ENCODE measurements around the gene CUL4B. TPM values are rescaled to one million over a fixed set of nuclear protein-coding genes. Genes with fewer than 3 reads are reported as not detected.

The CUL4B gene
- total RNA-seq, 1 donor from 2014 or later, result 78.6 TPM

- Mint-ChIP-seq H3K4me3 (ENCODE audit: unreplicated experiment) (no peak overlapping the region), H3K36me3 (ENCODE audit: unreplicated experiment) (peaks cover 19% of the 10 kb centered on the region)
- no peak for TF ChIP-seq CTCF (IDR thresholded peaks at IDR 0.05)
Observed at GRCh38 chrX:120522820-120523219, 37.9 kb downstream of the CUL4B start.

GRCh38 chrX:120517936-120518335, 42.8 kb downstream of the CUL4B start:
- peaks cover 10% of the 10 kb centered on the region for H3K36me3 Mint-ChIP-seq (ENCODE audit: unreplicated experiment)
- no peak for DNase-seq (ENCODE audit: extremely low spot score, unreplicated experiment)
- no peak for TF ChIP-seq CTCF (IDR thresholded peaks at IDR 0.05)
- peaks cover 13% of the 10 kb centered on the region for H3K4me1 Mint-ChIP-seq (ENCODE audit: unreplicated experiment)
- H3K27me3 Mint-ChIP-seq (ENCODE audit: unreplicated experiment), result no peaks in the 10 kb centered on the region
- H3K27ac Mint-ChIP-seq (ENCODE audit: unreplicated experiment), result peak overlapping the region; percentile 77
- H3K4me3 Mint-ChIP-seq (ENCODE audit: unreplicated experiment), result no peak overlapping the region
- H3K9me3 Mint-ChIP-seq (ENCODE audit: unreplicated experiment), result no peaks in the 10 kb centered on the region

More at GRCh38 chrX:120522820-120523219, 37.9 kb downstream of the CUL4B start:
- Mint-ChIP-seq H3K4me1 (ENCODE audit: unreplicated experiment) (peaks cover 10% of the 10 kb centered on the region), H3K27ac (ENCODE audit: unreplicated experiment) (no peak overlapping the region), H3K27me3 (ENCODE audit: unreplicated experiment) (no peaks in the 10 kb centered on the region), H3K9me3 (ENCODE audit: unreplicated experiment) (no peaks in the 10 kb centered on the region)
- no peak for DNase-seq (ENCODE audit: extremely low spot score, unreplicated experiment)

- peak; percentile 43 for TF ChIP-seq CTCF (IDR thresholded peaks at IDR 0.05)
- Mint-ChIP-seq H3K36me3 (ENCODE audit: unreplicated experiment) (peaks cover 10% of the 10 kb centered on the region), H3K4me3 (ENCODE audit: unreplicated experiment) (no peak overlapping the region), H3K27me3 (ENCODE audit: unreplicated experiment) (no peaks in the 10 kb centered on the region), H3K27ac (ENCODE audit: unreplicated experiment) (no peak overlapping the region), H3K9me3 (ENCODE audit: unreplicated experiment) (peaks cover 4% of the 10 kb centered on the region), H3K4me1 (ENCODE audit: unreplicated experiment) (peaks cover 13% of the 10 kb centered on the region)
- no peak for DNase-seq (ENCODE audit: extremely low spot score, unreplicated experiment)
Observed at GRCh38 chrX:120514236-120514635, 46.5 kb downstream of the CUL4B start.

- no peaks in the 10 kb centered on the region for H3K27me3 Mint-ChIP-seq (ENCODE audit: unreplicated experiment)
Observed at GRCh38 chrX:120512627-120513026, 48.1 kb downstream of the CUL4B start.

GRCh38 chrX:120512222-120512621, 48.5 kb downstream of the CUL4B start:
- Mint-ChIP-seq H3K27ac (ENCODE audit: unreplicated experiment) (peak overlapping the region; percentile 32), H3K4me1 (ENCODE audit: unreplicated experiment) (no peaks in the 10 kb centered on the region), H3K27me3 (ENCODE audit: unreplicated experiment) (no peaks in the 10 kb centered on the region), H3K36me3 (ENCODE audit: unreplicated experiment) (peaks cover 8% of the 10 kb centered on the region), H3K4me3 (ENCODE audit: unreplicated experiment) (no peak overlapping the region), H3K9me3 (ENCODE audit: unreplicated experiment) (peaks cover 4% of the 10 kb centered on the region)
- DNase-seq (ENCODE audit: extremely low spot score, unreplicated experiment), result no peak
- TF ChIP-seq CTCF (IDR thresholded peaks at IDR 0.05), result no peak

More at GRCh38 chrX:120512627-120513026, 48.1 kb downstream of the CUL4B start:
- TF ChIP-seq CTCF (IDR thresholded peaks at IDR 0.05), result no peak
- Mint-ChIP-seq H3K36me3 (ENCODE audit: unreplicated experiment) (peaks cover 8% of the 10 kb centered on the region), H3K27ac (ENCODE audit: unreplicated experiment) (no peak overlapping the region), H3K4me1 (ENCODE audit: unreplicated experiment) (peaks cover 1% of the 10 kb centered on the region), H3K9me3 (ENCODE audit: unreplicated experiment) (peaks cover 4% of the 10 kb centered on the region), H3K4me3 (ENCODE audit: unreplicated experiment) (no peak overlapping the region)
- DNase-seq (ENCODE audit: extremely low spot score, unreplicated experiment), result no peak

Measured in osteocyte (in vitro differentiated cells).